HG02970 (cell line): Measurements from ENCODE around the gene SUSD1.

Experiments used
- ATAC-seq: cut with Tn5 transposase; IDR thresholded peaks from one replicate; pipeline ENCODE4 v1.9.1; 2021; ENCODE audit warnings: mild to moderate bottlenecking, moderate library complexity, moderate number of reproducible peaks; ENCODE audit not compliant: unreplicated experiment, low FRiP score

Gene SUSD1

DNA sequence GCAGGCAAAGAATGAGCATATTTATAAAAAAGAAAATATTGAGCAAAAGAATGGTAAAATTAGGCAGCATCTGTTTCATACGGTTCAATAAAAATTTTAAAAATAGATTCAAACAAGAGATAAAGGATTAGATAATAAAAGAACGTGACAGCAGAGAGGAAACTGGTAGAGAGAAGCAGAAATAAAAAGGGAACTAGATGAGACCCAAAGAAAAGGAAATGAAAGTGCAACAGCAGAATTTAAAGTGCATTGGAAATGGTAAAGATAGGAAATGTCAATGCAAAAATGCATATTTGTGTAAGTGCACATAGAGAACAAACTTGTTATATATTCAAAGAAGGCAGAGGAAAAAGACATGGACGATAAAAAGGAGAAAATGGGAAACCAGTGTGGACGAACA lies 70.2 kb downstream of the SUSD1 start:
- no peak for ATAC-seq

DNA sequence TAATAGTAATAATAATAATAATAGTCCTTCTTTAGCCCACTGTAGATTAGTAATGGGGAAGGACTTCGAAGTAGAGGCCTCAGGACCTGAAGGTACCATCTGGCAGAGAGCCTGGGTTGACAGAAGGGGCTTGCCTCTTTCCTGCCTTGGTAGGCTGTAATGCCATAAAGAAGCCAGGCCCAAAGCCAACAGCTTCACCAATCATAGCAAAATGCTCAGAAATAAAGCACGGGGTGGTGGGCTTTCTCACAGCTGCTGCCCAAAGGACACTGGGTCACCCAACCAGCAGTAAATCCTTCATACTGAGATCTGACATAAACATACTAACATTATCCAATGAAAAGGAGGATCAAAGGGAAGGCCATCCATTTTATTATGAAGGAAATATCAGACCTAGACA lies 70.7 kb downstream of the SUSD1 start:
- ATAC-seq = no peak

DNA sequence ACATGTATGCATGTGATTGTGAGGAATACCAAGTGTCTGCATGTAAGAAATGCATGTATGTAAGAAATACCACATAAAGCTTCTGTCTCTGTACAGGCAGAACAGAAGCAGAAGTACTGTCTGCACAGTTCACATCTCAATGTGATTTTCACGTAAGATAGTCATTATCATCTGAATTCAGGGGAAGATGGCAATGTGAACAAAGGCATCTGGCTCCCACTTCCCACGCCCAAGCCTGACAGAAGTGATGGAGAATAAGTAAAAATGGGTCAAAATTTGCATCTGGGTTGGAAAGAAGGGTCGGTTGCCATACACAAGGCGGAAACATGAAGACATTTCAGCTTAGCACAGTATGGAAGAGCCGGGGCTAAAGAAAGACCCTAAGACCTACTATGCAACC lies 71.7 kb downstream of the SUSD1 start:
- ATAC-seq = no peak

DNA sequence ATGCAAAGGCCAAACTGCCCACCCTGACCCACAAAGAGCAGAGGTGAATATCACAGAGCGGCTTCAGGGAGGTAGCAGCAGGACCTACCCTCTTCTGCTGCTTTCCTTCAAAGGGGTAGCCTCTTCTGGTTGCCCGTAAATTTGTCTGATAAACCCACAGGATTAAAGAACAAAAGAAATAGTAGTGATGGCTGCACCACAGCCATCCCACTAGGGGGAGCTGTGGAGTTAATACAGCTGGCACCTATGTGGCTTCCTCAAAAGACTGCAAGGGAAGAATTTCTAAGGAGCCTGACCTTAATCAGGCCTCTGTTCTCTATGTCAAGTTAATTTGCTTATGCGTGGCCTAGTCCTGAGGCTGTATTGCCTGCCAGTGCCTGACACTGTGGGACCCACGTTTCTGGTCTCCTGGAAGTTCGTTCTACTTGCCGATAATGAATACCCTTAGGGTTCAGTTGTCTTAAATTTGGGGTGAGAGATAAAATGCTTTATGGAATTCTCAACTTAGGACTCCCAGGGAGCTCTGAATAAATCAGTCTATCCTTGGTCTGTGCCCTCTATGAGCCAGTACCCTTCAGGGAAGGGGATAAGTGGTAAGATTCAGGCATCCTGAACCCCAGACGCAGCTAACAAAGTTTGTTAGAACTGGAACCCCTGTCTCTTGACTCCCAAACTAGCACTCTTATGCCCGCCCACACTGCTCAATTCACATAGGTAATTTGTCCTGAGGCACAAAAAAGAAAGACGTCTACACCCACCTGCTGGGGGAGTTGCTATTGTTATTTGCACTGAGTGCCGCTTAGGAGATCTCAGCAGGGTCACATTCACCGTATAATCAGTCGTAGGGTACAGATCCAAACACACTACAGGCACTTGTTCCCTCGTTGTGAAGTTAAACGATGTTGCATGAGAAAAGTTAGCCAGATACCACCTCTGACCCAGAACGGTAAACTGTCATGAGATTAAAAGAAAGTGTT lies 77.1 kb downstream of the SUSD1 start:
- no peak for ATAC-seq

DNA sequence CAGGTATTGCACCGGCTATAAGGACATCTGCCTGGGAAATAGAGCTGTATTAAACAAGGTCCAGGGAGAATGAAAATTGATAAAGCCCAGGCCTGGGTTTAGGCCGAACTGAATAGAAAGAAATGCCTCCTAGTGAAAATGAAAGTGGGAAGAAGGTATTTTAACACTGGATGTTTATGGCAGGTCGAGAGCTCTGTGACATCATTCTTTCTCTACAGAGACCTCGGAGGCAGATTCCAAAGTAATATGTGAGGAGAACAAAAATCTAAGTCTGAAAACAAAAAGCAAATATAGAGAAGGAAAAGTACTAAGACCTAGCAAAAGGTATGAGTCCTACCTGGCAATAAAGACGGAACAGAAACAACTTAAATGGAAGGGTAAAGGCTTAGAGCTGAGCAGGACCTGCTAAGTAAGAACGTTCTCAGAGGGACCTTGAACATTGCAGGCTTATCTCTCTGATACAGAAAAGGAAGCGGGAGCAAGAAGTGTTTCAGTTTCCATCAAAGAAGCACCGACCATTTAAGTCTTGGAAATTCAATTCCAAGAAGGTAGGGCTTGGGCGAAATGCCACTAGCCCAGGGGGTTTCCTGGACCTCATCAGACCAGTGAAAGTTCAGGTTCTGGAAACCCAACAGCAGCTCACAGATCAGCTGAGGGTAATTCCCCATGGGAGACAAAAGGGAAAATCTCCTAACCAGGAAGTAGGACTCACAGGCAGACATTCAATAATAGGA lies 80.0 kb downstream of the SUSD1 start:
- no peak for ATAC-seq

DNA sequence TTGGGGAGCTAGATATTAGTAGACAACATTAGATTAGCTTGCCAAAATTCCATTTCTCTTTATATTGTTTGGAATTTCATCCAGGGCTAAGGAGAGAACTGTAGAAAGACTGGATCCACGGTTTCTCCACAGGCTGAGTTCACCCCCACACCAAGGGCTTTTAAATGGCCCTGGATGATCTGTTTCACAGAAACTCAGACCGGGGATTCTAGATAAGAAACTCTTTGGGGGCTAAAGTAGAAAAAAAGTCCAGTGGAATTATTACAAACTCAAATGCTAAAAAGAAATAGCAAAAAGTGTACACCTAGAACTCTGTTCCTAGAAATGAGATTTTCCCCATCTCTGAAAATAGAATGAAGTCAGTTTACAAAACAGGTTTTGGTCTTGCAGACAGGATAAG lies 80.9 kb downstream of the SUSD1 start:
- no peak for ATAC-seq

DNA sequence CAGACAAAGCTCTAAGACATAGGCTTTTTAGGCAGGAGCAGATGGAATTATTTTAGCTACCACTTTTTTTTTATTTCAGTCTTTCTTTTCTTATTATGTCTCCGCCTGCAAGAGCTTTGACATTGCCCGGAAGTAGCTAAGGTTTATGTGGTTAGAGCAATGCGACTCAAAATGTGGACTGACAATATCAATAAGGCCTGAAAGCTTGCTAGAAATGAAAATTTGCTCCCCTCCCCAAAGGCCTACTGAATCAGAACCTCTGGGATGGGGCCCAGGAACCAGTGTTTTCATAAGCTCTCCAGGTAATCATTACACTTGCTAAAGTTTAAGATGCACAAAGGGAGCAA lies 81.3 kb downstream of the SUSD1 start:
- ATAC-seq = no peak

DNA sequence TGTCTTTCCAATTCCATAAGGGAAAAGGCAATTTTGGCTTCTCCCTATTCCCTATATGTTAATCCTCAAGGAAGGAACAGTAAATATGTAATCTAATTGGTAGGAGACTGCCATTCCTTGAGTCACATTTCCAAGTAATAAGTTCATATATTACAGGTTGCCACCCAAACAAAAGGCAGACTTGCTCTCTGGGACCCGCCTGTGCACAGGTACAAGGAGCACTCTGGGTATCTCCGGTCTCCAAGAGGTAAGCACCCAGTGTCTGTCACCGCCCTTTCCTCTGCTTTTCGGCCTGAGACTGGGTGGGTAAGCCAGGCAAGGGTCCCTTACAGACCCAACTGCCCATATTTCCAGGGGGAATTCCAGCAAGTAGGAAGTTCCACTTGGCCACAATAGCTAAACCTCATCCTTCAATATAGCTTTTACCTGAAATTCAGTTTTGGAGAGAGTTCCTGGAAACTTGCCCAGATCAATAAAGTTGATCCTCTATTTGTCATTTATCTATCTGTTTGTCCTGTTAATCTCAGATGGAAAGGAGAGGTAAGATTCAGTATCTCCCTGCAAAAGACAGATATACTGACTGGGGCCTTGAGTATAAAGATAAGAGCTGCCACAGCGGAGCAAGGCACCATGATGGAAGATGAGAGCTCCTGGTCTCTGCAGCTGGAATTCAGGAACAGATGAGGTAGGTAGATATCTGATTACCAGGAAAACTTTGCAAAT lies 81.8 kb downstream of the SUSD1 start:
- ATAC-seq = no peak

DNA sequence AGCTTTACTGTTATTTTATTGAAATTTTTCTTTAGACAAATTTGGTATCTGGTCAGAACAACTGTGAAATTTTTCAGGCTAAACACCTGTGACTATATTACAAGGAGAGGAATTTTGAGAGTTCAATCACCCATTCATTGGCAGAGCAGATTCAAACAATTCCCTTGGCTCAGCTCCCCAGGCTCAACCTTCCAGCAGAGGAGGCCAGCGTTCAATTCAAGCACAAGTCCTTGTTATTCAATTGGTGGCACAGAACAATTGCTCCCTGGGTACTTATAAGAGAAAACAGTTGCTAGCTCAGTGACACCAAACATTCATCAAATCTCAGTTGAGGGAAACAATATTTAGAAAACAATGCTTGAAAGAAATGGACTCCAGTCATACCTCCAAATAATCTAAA lies 83.3 kb downstream of the SUSD1 start:
- no peak for ATAC-seq

DNA sequence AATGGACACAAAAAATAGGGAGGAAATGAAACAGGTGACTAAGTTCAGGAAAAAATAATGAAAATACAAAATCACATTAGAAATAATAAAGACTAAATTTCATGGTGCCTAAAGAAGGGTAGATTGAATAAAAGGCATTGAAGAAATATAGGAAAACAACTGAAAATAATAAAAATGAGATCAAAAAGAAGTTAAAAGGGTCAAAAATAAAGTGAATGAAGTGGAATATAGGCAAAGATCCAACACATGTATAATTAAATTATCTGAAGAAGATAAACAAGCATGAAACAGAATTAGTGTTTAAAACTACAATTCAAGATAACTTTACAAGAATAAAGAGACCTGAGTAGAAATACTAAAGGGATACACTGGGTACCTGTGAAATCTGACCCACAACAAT lies 87.6 kb downstream of the SUSD1 start:
- ATAC-seq = no peak

DNA sequence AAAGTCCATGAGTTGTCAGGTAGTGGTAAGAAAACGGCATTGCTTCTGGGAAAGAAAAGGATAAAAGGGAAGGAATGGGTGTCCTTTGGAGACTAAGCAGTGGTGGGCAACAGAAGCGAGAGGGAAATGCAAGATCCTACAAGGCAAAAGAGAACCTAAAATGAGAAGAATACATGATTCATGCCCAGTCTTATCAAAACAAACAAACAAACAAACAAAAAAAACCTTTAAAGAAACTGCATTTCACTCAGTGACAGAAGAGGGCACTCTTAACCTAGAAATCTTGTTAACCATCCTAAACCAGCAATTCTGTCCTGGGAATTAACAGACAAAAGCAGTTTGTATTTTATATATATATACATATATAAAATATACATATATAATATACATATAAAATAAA lies 88.5 kb downstream of the SUSD1 start:
- ATAC-seq = no peak

DNA sequence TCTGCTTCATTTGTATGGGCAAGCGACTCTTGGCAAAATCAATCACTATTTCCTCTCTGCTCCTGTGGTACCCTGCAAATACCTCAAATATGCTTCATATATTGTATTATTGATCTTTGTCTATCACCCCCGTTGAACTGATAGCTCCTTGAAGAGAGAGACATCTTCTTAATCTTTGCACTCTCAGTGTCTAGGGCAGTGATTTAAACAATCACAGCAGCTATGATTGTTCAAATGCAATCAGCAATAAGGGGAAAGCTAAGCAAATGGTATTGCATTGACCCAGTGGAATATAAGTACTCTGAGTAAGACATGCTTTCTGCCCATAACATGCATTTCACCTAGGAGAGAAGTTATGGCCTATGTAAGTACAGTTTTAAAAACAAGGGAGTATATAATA lies 90.2 kb downstream of the SUSD1 start:
- no peak for ATAC-seq

DNA sequence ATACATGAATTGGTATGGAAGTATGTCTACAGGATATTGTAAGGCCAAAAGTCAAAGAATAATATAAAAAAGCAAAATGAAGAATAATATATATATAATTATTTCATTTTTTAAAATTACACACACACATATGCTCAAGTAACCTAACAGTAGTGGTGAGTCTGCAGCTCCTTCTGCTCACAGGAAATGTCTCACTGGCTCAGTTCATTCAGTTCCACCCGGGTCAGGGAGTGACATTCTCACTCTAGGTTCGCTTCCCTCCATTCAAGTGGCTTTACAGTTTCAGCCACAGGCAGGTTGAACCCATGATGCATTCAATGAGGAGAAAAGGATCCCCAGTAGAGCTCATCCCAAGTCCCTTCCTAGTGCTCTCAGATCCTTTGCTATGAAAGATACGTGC lies 90.8 kb downstream of the SUSD1 start:
- no peak for ATAC-seq

DNA sequence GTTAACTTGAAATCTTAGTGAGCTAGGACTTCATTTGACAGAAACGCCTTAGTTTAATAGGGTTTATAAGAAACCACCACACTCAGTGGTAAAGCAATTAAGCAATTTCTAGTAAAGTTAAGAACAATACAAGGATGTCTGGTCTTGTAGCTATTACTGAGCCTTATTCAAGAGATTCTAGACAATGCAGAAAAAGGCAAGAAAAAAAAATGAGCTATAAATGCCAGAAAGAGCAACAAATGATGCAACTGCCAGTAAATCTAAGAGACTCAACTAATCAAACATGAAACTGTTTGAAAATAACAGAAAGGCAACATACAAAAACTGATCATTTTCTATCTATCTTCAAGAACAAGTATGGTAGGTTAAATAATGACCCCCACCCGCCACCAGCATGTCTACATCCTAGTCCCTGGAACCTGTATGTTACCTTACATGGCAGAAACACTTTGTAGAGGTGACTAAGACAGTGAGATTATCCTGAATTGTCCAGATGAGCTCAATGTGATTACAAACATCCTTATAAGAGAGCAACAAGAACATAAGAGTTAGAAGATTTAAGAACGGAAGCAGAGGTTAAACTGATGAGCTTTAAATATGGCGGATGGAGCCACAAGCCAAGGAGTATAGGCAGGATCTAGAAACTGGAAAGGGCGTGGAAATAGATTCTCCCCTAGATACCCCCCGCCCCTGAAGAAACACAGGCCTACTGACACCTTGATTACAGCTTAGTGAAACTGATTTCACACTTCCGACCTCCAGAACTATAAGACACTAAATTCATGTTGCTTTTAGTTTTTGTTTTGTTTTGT lies 93.0 kb downstream of the SUSD1 start:
- ATAC-seq = no peak

DNA sequence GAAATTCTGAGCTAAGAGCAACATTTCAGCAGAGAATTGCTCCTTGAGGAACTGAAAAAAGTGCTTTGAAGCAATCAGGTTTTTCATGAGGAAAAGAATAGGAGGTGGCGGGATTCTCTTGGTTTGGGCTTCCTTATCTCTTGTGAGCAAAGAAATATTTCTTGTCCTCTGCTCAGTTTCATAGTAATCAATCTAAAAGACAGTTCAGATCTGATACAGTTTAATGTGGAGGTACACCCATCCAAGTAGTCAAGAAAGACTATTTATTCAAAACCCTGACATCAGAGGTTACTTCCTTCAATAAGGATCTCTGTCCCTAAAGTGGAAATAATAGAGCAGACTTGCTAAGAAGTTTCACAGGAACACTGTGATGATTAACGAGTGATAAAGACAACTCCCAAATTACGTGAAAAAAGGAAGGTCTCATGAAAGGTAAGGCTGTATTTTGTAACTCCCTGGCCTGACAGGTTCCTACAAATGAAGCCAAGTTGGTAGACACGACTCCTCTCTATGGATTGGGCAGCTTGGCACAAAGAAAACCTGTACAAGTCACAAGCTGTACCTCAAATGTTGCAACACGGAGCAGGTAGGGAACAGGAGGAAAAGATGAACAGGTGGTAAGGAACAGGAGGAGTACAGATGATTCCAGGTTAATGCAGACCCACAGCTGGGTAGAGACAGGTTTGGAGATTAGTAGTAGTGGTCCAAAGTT lies 94.1 kb downstream of the SUSD1 start:
- no peak for ATAC-seq

DNA sequence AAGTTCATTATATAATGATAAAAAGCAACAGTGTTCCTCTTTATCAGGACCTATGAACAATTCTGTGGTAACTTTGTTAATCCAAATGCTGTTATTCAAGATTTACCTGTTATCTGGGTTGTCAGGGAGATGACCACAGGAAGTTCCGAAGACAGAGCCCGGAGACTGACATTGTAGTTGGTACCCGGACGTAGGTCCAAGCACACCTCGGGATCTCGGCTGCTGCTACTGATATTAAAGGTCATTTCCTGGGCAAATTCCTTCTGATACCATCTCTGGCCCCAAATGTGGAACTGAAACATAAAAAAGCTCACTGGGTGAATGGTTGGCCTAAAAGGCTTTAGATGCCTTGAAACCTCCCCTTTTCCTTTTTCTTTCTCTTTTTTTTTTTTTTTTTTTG lies 96.7 kb downstream of the SUSD1 start:
- no peak for ATAC-seq

DNA sequence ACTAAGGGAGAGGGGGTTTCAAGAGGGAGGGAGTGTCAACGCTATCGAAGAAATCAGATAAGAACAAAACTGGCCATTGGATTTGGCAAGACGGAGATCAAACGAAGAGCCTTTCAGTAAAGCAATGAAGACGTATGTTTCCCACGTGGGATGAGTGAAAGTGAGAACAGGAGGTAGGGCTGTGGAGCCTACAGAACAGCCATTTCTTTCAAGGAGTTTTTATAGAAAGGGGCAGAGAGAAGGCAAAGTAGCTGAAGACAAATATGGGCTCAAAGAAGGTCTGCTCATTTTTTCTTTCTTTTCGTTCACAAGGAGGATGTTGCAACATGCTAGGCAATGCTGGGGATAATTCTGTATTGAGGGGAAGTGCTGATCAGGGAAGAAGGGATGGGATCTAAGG lies 98.3 kb downstream of the SUSD1 start:
- ATAC-seq = no peak

DNA sequence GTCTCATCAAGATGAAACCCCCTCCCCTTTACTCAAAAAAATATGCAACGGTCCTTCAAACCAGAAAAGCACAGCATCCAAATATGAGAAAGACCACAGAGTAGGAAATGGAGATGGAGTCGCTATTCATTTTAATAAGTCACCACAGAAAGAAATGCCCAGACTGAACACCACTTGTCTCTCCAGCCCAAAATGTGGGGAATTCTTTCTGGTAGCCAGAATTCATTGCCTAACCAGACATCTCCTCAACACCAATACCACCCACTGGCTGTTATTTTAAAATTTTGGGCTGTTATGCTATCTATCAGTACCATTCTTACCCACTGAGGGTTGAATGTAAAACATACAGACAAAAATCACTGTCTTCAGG lies 100.1 kb downstream of the SUSD1 start:
- ATAC-seq = no peak

DNA sequence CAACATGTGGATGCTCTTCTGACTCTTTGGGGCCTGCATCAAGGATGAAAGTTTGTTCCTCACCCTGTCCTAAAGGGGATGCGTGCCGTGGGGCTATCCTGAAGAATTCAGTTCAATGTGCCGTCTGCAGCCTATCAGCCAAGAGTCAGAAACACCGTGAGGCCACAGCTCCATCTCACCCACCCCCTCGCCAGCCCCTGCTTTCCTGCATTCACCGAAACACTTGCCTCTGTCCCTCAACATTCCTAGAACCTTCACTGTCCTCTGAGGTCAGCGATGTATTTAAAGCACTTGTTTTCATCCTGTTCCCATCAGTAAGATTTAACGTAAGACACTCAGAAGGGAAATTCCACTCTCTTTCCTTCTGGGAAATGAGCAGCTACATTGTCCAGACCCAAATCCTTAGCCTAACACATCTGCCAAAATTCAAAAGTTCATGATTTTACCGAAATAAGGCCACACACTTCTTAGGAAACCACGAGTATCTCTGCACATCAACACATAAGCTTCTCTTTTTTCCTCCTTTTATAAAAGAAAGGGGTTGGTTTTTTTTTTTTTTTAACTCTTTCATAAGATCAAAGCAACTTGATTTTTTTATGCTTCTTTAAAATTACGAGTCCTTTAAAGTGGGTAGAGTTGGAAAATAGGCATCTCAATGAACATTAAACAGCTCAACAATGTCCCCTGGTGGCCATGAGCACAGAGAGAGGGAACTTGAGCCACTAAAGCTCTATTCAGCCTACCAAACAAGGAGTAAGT lies 100.7 kb downstream of the SUSD1 start:
- no peak for ATAC-seq
